NCI-H2196 (cell line): ENCODE results near the gene ZNF524.

ENCODE experiments used
- DNase-seq: peaks from one replicate; lab custom pipeline; 2025; ENCODE audit not compliant: unreplicated experiment; lab: John Stamatoyannopoulos, UW

ZNF524 gene

DNA sequence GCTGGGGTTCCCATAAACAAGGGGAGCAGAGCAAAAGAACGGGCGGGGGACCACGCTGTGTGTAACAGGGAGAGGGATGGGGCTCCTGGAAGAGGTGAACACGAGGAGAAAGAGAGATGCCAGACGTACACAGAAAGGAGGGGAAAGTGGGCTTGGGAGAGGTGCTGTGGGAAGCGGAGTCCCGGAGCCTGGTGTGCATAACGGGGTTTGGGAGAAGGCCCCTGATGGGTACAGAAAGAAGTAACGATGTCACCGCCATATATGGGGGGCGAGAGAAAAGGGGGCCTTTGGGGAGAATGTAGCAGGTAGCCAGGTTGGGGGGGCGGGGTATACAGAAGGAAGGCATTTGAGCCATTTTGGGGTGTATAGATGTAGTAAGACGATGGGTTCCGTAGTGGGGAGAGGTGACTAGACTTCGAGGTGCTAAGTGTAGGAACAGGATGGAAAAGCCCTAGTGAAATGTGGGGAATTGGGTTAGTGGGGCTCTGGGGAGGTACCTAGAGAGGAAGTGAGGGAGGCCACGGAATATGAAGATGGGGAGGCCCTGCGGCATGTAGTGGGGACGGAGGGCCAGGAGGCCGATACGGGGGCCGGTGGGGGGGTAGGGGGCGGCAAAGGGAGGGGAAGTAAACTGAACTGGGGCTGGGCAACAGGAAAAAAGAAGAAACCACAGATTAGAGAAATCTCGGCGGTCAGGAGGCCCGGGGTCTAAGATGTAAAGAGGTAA is 41.5 kb downstream of the ZNF524 start:
- DNase-seq = no peak

DNA sequence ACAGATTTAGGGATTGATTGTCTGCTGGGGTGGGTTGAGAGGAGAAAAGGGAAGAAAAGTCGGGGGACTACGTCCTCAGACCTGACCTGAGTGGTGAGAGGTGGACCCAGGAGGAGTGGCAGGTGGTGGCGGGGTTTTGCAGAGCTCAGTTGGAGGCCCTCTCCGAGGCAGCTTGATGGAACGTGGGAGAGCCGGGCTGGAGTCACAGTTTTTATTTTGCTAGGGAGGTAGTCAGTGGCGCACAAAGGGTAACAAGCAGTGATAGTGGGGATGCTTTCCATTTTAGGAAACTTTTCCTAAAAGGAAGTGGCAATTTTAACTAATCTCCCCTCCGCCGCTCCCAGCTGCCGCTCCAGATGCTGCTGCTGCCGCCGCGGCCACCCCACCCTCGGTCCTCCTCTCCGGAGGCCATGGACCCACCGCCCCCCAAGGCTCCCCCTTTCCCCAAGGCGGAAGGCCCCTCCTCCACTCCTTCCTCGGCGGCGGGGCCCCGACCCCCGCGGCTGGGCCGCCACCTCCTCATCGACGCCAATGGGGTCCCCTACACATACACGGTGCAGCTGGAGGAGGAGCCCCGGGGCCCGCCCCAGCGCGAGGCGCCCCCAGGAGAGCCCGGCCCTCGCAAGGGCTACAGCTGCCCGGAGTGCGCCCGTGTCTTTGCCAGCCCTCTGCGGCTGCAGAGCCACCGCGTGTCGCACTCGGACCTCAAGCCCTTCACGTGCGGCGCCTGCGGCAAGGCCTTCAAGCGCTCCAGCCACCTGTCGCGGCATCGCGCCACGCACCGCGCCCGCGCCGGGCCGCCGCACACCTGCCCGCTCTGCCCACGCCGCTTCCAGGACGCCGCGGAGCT is 42.3 kb downstream of the ZNF524 start:
- DNase-seq = no peak

DNA sequence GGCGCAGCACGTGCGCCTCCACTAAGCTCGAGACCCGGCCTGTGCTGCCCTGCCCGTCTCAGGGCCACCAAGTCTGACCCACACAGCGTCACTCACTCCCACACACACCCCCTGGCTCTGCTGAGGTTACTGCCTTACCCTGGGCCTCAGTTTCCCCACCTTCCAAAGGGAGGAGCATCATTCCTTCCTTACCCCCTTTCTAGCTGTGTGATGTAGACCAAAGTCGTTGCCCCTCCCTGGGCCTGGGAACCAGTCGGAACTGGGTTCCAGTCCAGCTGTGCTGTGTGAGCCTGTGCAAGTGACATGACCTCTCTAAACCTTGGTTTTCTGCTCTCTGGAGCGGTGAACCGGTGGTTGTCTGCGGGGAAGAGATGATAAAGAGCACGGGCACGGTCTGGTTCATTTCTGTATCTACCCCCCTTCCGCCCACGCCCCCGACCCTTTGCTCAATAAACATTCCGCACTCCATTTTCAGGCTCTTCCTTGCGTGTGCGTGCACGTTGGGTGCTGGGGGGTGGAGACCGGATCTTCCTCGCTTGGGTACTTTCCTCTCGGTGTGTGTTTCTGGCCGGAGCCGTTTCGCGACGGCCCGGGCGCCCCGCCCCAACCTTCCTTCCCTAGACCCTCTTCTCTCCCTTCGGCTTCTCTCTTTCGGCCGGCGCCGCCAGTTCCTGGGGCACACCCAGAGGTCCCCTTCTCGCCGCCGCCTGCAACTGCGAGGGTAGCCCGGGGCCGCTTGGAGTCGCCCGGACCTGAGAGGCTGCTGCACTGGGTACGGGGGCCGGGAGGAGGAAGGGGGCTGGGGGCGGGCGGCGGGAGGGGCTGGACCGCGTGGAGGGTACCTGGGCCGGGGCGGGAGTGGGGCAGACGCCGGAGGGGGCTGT is 43.2 kb downstream of the ZNF524 start, which contains the start of gene ZNF581:
Gene ZNF581, plus strand, starts transcription at position 647 of the 884 bp plus-strand sequence. CDS start 923 bp downstream, outside the sequence.
- peak; percentile 74 for DNase-seq

DNA sequence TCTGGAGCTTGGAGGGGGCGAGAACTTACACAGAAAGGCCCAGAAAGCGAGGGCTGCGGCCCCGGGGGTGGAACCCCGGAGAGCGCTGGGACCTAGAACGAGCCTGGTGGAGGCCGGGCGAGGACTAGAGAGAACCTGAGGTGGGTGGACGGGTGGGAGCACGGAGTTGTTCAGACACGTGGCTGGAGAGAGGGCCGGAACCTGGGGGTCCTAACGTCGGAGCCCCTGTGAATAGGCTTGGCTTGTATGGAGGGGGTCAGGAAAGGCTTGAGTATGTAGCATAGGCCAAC is 43.7 kb downstream of the ZNF524 start:
- no peak for DNase-seq

DNA sequence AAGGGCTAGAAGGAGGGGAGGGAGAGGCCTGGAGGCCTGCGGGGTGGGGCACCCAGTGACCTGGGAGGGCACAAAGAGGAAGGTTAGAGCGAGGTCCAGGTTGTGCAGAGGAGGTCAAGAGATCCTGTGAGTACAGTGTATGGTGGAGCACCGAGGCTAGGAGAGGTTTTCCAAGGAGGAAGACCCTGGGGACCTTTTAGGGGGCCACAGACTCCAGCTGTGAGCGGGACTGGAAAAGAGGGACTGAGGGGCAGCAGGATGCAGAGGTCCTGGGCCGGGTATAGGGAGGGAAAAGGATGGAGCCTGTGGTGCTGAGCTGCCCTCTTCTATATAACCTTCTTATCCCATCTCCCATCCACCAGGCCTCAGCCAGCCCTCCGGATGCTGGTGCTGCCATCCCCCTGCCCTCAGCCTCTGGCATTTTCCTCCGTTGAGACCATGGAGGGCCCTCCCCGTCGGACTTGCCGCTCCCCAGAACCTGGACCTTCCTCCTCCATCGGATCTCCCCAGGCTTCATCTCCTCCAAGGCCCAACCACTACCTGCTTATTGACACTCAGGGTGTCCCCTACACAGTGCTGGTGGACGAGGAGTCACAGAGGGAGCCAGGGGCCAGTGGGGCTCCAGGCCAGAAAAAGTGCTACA is 44.2 kb downstream of the ZNF524 start:
- DNase-seq = no peak

DNA sequence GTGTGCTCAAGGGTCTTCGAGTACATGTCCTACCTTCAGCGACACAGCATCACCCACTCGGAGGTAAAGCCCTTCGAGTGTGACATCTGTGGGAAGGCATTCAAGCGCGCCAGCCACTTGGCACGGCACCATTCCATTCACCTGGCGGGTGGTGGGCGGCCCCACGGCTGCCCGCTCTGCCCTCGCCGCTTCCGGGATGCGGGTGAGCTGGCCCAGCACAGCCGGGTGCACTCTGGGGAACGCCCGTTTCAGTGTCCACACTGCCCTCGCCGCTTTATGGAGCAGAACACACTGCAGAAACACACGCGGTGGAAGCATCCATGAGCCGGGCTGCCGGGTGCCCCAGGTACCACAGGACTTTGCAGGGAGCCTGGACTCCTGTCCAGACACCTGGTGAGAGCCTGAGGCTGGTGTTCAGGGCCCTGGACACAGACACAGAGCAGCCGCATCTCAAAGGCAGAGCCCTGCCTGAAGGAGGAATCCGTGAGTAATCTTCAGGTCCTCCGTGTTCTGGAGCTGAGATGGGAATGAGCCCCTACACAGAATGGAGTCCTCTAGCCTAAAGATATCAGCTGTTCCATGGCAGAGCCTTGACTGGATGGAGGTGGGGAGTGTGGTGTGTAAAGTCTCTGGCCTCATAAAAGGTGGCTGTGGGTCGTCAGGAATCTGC is 44.9 kb downstream of the ZNF524 start:
- no peak for DNase-seq

DNA sequence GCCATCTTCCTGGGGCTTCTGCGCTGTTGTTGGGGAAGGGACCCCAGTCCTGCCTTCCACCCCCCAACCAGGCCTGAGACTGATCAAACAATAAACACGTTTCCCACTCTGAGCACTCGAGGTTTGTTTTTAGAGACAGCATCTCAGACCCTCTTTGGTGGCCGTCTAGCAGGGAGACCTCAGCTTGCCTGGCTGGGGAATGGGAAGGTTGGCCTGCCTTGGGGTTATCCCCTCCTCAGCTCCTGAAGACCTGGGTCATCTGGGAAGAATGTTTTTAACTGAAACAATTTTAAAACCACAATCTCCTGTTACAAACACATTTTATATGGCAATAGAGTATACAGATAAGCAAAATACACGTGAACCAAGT is 45.4 kb downstream of the ZNF524 start:
- DNase-seq = no peak

DNA sequence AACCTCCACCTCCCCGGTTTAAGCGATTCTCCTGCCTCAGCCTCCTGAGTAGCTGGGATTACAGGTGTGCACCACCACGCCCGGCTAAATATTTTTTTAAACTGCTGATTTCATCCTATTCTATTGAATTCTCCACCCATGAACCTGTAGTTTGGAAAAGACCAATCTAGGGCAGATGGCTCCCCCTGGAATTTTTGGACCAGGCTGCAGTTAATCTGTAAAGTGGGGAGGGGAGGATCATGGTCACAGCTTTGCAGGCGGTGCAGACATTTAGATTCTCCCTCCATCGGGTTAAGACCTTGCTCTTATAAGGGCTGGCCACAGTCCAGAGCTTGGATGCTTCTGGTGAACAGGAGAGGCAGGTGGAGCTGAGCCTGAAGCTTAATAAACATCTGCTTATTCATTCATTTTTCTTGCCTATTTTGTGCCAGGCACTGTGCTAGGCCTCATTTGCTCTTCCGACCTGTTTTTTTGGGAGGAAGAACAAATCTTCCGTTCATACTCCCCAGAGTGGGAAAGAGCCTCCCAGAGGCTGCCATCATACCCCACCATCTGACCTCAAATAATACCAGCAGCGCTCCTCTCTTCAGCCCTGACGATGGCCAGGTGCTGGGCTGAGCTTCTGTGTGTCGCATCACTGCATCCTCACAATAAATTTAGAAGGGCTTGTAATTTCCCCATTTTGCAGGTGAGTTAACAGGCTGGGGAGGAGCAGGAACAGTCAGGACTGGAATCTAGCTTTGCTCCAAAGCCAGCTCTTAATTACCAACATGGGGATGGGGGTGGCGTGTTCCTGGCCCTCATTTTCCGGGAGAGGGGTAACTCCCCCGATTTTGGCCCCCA is 47.0 kb downstream of the ZNF524 start:
- peak; percentile 31 for DNase-seq

DNA sequence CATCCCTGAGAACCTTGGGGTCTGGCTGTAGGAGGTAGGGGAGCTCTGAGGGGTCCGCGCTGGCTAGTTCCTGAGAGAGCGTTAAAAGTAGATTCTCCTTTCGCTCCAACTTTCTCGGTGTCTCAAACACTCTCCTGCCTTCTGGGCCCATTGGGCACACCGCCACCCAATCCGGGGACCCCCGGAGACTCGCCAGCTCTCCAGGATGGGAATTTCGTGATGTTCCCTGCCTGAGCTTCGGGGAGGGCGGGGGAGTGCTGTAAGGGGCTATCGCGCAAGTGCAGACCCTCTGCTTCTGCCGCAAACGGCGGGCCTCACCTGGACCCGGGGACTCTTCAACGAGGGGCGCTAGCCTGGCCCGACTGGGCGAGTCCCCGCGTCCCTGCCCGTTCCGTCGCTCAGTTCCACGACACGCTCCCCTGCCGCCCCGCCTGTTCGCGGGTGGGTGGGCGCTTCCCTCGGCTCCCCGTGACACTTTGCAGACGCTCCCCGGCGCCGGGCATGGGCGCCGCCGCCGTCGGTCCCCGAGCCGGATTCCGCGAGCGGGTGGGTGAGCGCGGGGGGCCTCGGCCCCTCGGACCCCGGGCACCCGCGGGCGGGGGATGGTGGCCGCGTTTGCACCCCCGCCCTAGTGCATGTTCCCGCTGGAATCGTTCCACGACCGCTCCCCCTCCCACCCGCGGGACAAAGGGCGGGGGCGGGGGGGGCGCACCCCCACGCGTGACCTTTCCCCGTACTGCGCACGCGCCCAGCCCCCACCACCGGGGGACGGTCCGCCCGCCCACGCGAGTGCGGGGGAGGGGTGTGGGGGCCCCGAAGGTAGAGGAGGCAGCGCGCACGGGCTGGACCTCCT is 47.9 kb downstream of the ZNF524 start, which contains the start of gene CCDC106:
Gene CCDC106, plus strand, starts transcription at position 481 of the 853 bp plus-strand sequence. CDS start 835 bp downstream, outside the sequence.
- peak; percentile 67 for DNase-seq

DNA sequence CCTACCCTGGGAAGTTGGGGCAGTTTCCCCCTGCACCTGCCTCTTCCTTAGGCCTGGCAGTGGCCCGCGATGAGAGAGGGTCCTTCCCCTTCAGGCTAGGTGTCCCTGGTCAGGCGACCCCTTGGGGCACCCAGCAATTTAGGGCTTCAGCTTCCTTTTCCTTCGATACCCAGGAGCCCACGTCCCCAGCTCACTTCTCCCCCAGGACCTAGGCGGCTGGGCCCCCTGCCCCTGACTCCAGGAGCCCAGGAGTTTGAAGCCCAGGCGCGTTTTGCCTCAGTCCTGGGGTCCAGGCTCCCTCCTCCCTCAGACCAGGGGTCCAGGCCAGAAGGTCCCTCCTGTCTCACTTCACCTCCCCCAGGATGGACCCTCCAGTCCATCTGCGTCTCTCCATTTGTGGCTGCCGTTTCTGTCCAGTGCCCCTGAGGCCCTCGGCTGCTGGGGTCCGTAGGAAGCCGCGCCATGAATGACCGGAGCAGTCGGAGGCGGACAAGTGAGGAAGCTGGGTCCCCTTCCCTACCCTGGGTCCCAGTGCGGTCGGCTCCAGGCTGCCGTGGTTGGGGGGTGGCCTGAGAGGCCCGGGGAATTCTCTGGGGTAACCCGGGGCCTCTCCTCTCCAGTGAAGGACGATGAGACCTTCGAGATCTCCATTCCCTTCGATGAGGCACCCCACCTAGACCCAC is 48.6 kb downstream of the ZNF524 start:
- DNase-seq = no peak

DNA sequence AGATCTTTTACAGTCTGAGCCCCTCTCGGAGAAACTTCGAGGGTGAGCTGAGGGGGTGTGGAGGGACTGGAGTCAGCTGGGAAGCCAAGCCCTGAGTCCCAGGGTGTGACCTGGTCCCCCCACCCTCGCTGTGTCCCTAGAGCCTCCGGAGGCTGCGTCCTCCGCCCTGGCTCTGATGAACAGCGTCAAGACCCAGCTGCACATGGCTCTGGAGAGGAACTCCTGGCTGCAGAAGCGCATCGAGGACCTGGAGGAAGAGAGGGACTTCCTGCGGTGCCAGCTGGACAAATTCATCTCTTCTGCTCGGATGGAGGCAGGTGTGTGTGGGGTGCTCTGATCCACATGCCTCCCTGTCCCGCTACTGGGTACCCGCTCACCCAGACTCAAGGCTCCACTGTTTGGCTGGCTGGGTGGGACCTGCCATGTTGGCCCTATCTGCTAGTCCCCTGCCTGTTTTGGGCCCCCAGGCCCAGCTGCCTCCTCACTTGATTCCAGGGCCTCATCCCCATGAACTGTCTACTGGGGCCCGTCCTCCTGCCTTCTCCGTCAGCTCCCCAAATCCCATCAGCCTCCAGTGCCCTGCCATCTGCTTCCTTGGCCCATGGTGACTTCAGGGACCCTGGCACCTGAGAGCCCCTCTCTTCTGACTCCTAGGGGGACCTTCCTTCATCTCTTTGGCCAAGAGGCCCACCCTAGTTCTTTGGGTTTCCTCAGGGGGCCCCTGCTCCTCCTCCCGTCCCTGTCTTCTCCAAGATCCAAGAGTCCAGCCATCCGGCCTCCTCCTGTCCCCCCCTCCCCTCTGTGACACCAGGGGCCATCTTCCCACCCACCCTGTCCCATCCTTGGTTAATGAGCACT is 49.4 kb downstream of the ZNF524 start:
- no peak for DNase-seq

DNA sequence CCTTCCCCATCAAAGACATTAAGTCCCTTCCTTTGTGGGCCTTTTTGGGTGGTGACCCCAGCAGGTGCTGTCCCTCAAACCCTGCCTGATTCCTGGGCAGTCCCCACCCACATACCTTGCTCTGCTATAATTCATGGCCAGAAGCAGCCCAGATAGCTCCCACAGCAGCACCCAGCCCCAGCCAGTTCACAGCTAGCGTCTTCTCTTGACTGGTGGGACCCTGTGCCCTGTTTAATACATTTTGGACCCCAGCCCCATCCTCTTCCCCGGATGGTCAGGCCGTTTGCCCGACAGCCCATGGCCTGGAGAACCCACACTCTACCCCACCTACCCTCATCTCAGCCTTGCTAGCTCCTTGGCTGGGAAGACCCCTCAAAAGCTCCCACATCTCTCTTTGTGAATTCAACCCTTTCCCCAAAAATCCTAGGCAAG is 50.1 kb downstream of the ZNF524 start:
- DNase-seq = no peak

DNA sequence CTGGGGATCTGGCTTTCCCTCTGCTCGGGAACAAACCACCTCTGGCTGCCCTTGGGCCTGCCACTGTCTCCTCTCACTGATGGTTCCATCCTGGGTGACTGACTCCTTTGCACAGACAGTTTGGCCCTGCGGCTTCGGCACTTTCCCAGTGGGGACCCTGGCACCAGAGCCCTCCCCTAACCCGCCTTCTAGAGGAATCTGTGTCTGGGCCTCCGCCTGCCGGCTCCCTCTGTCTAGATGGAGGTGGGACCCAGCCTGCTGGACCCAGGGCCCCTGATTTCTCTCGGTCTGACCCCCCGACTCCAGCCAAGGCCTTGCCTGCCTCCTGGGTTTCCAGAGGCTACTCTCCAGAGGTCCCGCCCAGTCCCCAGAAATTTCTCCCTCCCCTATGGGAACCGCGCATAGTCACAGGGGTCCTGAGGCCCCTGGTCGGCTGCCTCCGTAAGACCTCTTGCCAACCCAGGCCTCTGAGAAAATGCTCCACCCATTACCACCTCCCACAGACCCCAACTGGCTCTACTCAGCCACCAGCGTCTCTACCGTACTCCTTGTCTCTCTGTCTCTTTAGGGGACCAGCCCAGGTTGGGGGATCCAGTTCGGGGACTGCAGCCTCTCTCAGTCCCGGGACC is 50.6 kb downstream of the ZNF524 start:
- DNase-seq = no peak

DNA sequence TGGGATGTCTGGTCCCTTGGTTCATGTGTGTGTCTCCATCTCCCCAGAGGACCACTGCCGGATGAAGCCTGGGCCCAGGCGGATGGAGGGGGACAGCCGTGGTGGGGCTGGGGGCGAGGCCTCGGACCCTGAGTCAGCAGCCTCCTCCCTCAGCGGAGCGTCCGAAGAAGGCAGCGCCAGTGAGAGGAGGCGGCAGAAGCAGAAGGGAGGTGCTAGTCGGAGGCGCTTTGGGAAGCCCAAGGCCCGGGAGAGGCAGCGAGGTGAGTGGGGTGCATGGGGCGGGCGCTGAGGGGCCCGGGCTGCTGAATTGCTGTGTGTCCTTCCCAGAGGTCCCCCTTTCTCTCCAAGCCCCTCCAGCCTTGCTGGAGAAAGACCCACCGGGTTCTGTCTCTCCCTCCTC is 51.1 kb downstream of the ZNF524 start:
- DNase-seq = no peak

DNA sequence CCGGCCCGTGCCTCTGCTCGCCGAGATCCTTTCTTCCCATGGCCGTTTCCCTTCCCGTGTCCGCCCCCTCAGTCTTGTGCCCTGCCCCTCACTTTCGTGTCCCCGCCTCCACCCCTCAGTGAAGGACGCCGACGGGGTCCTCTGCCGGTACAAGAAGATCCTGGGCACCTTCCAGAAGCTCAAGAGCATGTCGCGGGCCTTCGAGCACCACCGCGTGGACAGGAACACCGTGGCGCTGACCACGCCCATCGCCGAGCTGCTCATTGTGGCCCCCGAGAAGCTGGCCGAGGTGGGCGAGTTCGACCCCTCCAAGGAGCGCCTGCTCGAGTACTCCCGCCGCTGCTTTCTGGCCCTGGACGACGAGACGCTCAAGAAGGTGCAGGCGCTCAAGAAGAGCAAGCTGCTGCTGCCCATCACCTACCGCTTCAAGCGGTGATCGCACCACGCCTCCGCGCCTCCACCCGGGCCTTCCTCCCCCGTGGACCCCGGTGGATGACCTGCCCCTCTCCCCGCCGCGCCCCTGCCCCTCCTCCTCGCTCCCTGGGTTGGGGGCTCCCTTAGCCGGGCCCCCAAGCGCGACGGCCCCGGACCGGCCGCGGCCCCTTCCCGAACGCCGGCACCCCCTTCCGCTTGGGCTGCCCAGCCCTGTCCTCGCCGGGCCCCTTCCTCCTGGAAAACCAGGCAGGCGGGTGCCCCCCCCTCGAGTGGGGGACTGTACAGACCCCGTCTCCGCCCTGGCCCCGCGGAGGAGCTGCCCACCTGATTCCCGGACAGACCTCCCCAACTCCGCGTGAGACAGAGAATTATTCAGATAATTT is 52.4 kb downstream of the ZNF524 start:
- DNase-seq = no peak
